ENCODE measurements around the gene NAA40. TPM values are rescaled to one million over a fixed set of nuclear protein-coding genes. Genes with fewer than 3 reads are reported as not detected.

NAA40 gene
- total and polyA plus RNA-seq, 2 donors (not counting 1 experiment from before 2014, with no cell fraction given) = 9.2 to 19.7 TPM

DNA sequence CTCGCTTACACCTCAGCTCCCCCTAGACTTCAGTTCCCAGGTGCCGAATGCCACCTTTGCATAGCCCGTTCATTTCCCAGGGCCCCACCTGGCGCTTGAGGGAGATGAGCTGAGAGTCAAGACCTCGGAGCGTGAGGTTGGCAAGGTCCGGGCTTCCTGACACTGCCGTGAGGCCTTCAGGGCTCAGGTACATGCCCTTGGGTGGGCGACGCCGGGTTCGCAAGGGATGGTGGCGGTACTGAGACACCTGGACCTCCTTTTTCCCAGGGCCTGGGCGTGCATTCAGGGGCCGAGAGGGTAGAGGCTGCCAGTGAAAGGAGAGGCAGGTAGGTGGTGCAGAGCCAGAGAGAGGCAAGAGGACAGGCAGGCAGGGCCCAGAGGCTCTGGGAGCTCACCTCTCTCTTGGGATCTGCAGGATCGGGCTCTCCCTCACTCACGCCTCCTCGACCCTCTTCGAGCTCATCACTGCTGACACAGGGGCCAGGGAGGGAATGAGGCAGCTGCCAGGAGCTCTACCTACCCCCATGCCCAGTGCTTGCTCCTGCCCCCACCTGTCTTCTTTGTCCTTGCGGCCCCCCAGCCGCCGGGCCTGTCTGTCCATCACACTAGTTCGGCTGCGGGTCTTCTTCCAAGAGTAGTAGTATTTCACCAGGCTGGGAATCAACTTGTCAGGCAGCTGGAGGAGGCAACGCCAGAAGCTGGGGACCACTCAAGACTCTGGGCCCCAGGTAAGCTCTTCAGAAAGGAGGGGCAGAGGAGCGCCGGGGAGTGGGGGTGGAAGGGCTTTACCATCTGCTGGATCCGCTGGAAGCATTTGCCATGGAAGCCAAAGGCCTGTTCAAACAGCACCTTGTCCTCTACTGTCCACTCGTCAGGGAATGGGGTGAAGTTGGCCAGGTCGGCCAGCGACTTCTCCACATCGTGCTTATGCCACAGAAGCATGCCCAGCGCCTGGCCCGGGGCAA lies 24.7 kb upstream of the NAA40 start:
- Histone ChIP-seq H3K79me2 (ENCODE audit: control insufficient read depth, insufficient read depth, low read length) (no peaks in the 10 kb centered on the region), H2AFZ (ENCODE audit: low read length) (no peak overlapping the region), H3K4me1 (ENCODE audit: control insufficient read depth, extremely low read depth, insufficient read depth, low read length) (peaks cover 10% of the 10 kb centered on the region), H3K27ac (ENCODE audit: insufficient read depth, low read length) (no peak overlapping the region), H4K20me1 (ENCODE audit: control insufficient read depth, extremely low read depth, insufficient read depth, low read length) (no peaks in the 10 kb centered on the region), H3K4me3 (replicated peaks in 1 of 4; ENCODE audit: control extremely low read depth in 1 of 4, insufficient read depth in 1 of 4, low read depth in 3 of 4, low read length in 4 of 4) (no peak overlapping the region), H3K36me3 (ENCODE audit: control insufficient read depth, insufficient read depth, low read length) (peaks cover 2% of the 10 kb centered on the region), H3K4me2 (ENCODE audit: extremely low read depth, insufficient read depth, low read length) (no peak overlapping the region), H3K27me3 (ENCODE audit: control insufficient read depth, insufficient read depth, low read length) (no peaks in the 10 kb centered on the region), H3K9me3 (ENCODE audit: control insufficient read depth, insufficient read depth, low read depth, low read length) (no peaks in the 10 kb centered on the region), H3K9ac (ENCODE audit: insufficient read depth, low read length) (no peak overlapping the region)
- TF ChIP-seq CTCF (conservative IDR thresholded peaks at IDR 0.05 in 1 of 2, IDR thresholded peaks at IDR 0.05 in 1 of 2; ENCODE audit: low read depth in 1 of 2, low read length in 2 of 2) (no peak), EZH2 (IDR thresholded peaks at IDR 0.05; ENCODE audit: low read length, missing control alignments) (no peak)
- DNase-seq (ENCODE audit: low read depth in 2 of 2) = no peak

- no peaks in the 10 kb centered on the region for H4K20me1 ChIP-seq (ENCODE audit: control insufficient read depth, extremely low read depth, insufficient read depth, low read length)
- peak overlapping the region; percentile 15 for H3K4me2 ChIP-seq (ENCODE audit: extremely low read depth, insufficient read depth, low read length)
- peaks cover 19% of the 10 kb centered on the region for H3K4me1 ChIP-seq (ENCODE audit: control insufficient read depth, extremely low read depth, insufficient read depth, low read length)
- no peak overlapping the region for H3K27ac ChIP-seq (ENCODE audit: insufficient read depth, low read length)
- peaks cover 2% of the 10 kb centered on the region for H3K36me3 ChIP-seq (ENCODE audit: control insufficient read depth, insufficient read depth, low read length)
- no peaks in the 10 kb centered on the region for H3K79me2 ChIP-seq (ENCODE audit: control insufficient read depth, insufficient read depth, low read length)
- H3K9me3 ChIP-seq (ENCODE audit: control insufficient read depth, insufficient read depth, low read depth, low read length) = no peaks in the 10 kb centered on the region
- no peaks in the 10 kb centered on the region for H3K27me3 ChIP-seq (ENCODE audit: control insufficient read depth, insufficient read depth, low read length)
- no peak for DNase-seq (ENCODE audit: low read depth in 2 of 2)
- peak overlapping the region in 2 of 4 experiments; percentile 10 to 25 for H3K4me3 ChIP-seq (replicated peaks in 1 of 4; ENCODE audit: control extremely low read depth in 1 of 4, insufficient read depth in 1 of 4, low read depth in 3 of 4, low read length in 4 of 4)
- no peak overlapping the region for H3K9ac ChIP-seq (ENCODE audit: insufficient read depth, low read length)
- no peak overlapping the region for H2AFZ ChIP-seq (ENCODE audit: low read length)
- TF ChIP-seq CTCF (conservative IDR thresholded peaks at IDR 0.05 in 1 of 2, IDR thresholded peaks at IDR 0.05 in 1 of 2; ENCODE audit: low read depth in 1 of 2, low read length in 2 of 2) (no peak), EZH2 (IDR thresholded peaks at IDR 0.05; ENCODE audit: low read length, missing control alignments) (no peak)
These were observed 23.7 kb upstream of the NAA40 start for GRCh38 chr11:63914896-63915691.
